GM19397 (cell line): ENCODE results near the gene KLRB1.
"Not testable (repeated sequence)": the region's sequence is repeated elsewhere in the genome, so short reads cannot be mapped to it uniquely, and the experiment has no call there.

ENCODE experiments used
- ATAC-seq: cut with Tn5 transposase; IDR thresholded peaks from one replicate; pipeline ENCODE4 v1.9.1; 2021; ENCODE audit warnings: mild to moderate bottlenecking, moderate library complexity; ENCODE audit not compliant: unreplicated experiment

KLRB1 gene

DNA sequence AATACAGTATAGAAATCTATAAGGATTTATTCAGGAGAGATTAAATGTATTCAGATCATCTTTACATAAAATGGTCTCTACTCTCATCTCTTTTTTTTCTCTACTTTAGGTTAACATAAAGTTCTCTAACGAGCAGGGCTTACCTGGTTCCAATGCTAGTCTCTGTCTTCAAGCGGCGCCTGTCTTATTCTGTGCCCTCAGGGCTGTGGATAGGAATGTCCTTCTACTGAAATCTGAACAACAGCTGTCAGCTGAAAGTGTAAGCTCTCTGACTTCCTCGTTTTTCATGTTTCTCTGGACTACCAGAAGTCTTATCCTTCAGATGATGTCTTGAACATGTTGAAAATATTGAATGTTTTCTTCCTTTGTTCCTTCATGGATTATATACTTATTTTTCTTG, 62.2 kb downstream of the KLRB1 start:
- ATAC-seq, result not testable (repeated sequence)
